ENCODE results near the gene TRABD2B.

TRABD2B gene

GRCh38 chr1:47885062-47885830 is 111.9 kb downstream of the TRABD2B start:
- in situ Hi-C loops (cut with MboI; ENCODE audit: low sequenced_read_pairs) = no loop called here
- Histone ChIP-seq H3K4me1 (no peaks in the 10 kb centered on the region), H3K36me3 (replicated peaks) (no peaks in the 10 kb centered on the region), H3K27me3 (ENCODE audit: low read depth) (no peaks in the 10 kb centered on the region), H3K9me3 (no peaks in the 10 kb centered on the region), H3K4me3 (no peak overlapping the region)
- DNase-seq (ENCODE audit: low spot score in 2 of 2) = no peak

GRCh38 chr1:47883963-47884362 is 113.2 kb downstream of the TRABD2B start:
- Histone ChIP-seq H3K36me3 (replicated peaks) (no peaks in the 10 kb centered on the region), H3K9me3 (no peaks in the 10 kb centered on the region), H3K4me1 (no peaks in the 10 kb centered on the region), H3K27me3 (ENCODE audit: low read depth) (no peaks in the 10 kb centered on the region), H3K4me3 (no peak overlapping the region)
- no peak for DNase-seq (ENCODE audit: low spot score in 2 of 2)
- in situ Hi-C loops (cut with MboI; ENCODE audit: low sequenced_read_pairs) = no loop called here

- Histone ChIP-seq H3K36me3 (replicated peaks) (no peaks in the 10 kb centered on the region), H3K4me1 (no peaks in the 10 kb centered on the region), H3K27me3 (ENCODE audit: low read depth) (no peaks in the 10 kb centered on the region), H3K9me3 (no peaks in the 10 kb centered on the region), H3K4me3 (no peak overlapping the region)
- DNase-seq (ENCODE audit: low spot score in 2 of 2) = no peak
- in situ Hi-C loops (cut with MboI; ENCODE audit: low sequenced_read_pairs) = no loop called here
Observed at GRCh38 chr1:47881505-47882442, 115.4 kb downstream of the TRABD2B start.

GRCh38 chr1:47876587-47876963 is 120.6 kb downstream of the TRABD2B start:
- H3K27me3 ChIP-seq (ENCODE audit: low read depth) = no peaks in the 10 kb centered on the region
- H3K36me3 ChIP-seq (replicated peaks) = no peaks in the 10 kb centered on the region
- in situ Hi-C loops (cut with MboI; ENCODE audit: low sequenced_read_pairs) = no loop called here
- no peaks in the 10 kb centered on the region for H3K9me3 ChIP-seq
- no peak overlapping the region for H3K4me3 ChIP-seq
- H3K4me1 ChIP-seq = no peaks in the 10 kb centered on the region
- DNase-seq (ENCODE audit: low spot score in 2 of 2) = no peak

GRCh38 chr1:47875831-47876586 is 121.2 kb downstream of the TRABD2B start:
- H3K4me3 ChIP-seq = no peak overlapping the region
- H3K36me3 ChIP-seq (replicated peaks) = no peaks in the 10 kb centered on the region
- no peaks in the 10 kb centered on the region for H3K27me3 ChIP-seq (ENCODE audit: low read depth)
- H3K9me3 ChIP-seq = no peaks in the 10 kb centered on the region
- no peak for DNase-seq (ENCODE audit: low spot score in 2 of 2)
- in situ Hi-C loops (cut with MboI; ENCODE audit: low sequenced_read_pairs) = no loop called here
- no peaks in the 10 kb centered on the region for H3K4me1 ChIP-seq

- Histone ChIP-seq H3K4me1 (no peaks in the 10 kb centered on the region), H3K9me3 (no peaks in the 10 kb centered on the region), H3K36me3 (replicated peaks) (no peaks in the 10 kb centered on the region), H3K27me3 (ENCODE audit: low read depth) (no peaks in the 10 kb centered on the region), H3K4me3 (no peak overlapping the region)
- DNase-seq (ENCODE audit: low spot score in 2 of 2) = no peak
- in situ Hi-C loops (cut with MboI; ENCODE audit: low sequenced_read_pairs) = no loop called here
Observed at GRCh38 chr1:47875036-47875435, 122.1 kb downstream of the TRABD2B start.

GRCh38 chr1:47873337-47873736 is 123.8 kb downstream of the TRABD2B start:
- Histone ChIP-seq H3K9me3 (no peaks in the 10 kb centered on the region), H3K27me3 (ENCODE audit: low read depth) (no peaks in the 10 kb centered on the region), H3K4me1 (no peaks in the 10 kb centered on the region), H3K4me3 (no peak overlapping the region), H3K36me3 (replicated peaks) (no peaks in the 10 kb centered on the region)
- in situ Hi-C loops (cut with MboI; ENCODE audit: low sequenced_read_pairs) = no loop called here
- no peak for DNase-seq (ENCODE audit: low spot score in 2 of 2)

GRCh38 chr1:47872886-47873285 is 124.3 kb downstream of the TRABD2B start:
- H3K9me3 ChIP-seq = no peaks in the 10 kb centered on the region
- H3K4me3 ChIP-seq = no peak overlapping the region
- no peaks in the 10 kb centered on the region for H3K27me3 ChIP-seq (ENCODE audit: low read depth)
- H3K36me3 ChIP-seq (replicated peaks) = no peaks in the 10 kb centered on the region
- in situ Hi-C loops (cut with MboI; ENCODE audit: low sequenced_read_pairs) = no loop called here
- DNase-seq (ENCODE audit: low spot score in 2 of 2) = no peak
- no peaks in the 10 kb centered on the region for H3K4me1 ChIP-seq

- no peaks in the 10 kb centered on the region for H3K27me3 ChIP-seq (ENCODE audit: low read depth)
- H3K4me3 ChIP-seq = no peak overlapping the region
- no peaks in the 10 kb centered on the region for H3K36me3 ChIP-seq (replicated peaks)
- in situ Hi-C loops (cut with MboI; ENCODE audit: low sequenced_read_pairs) = no loop called here
- H3K9me3 ChIP-seq = no peaks in the 10 kb centered on the region
- no peak for DNase-seq (ENCODE audit: low spot score in 2 of 2)
- H3K4me1 ChIP-seq = no peaks in the 10 kb centered on the region
Observed at GRCh38 chr1:47871799-47872353, 125.3 kb downstream of the TRABD2B start.

- no peak for DNase-seq (ENCODE audit: low spot score in 2 of 2)
- Histone ChIP-seq H3K36me3 (replicated peaks) (no peaks in the 10 kb centered on the region), H3K27me3 (ENCODE audit: low read depth) (no peaks in the 10 kb centered on the region), H3K4me1 (no peaks in the 10 kb centered on the region), H3K4me3 (no peak overlapping the region), H3K9me3 (no peaks in the 10 kb centered on the region)
- in situ Hi-C loops (cut with MboI; ENCODE audit: low sequenced_read_pairs) = no loop called here
Observed at GRCh38 chr1:47870946-47871676, 126.1 kb downstream of the TRABD2B start.

- H3K4me1 ChIP-seq = no peaks in the 10 kb centered on the region
- no peaks in the 10 kb centered on the region for H3K36me3 ChIP-seq (replicated peaks)
- in situ Hi-C loops (cut with MboI; ENCODE audit: low sequenced_read_pairs) = no loop called here
- no peaks in the 10 kb centered on the region for H3K9me3 ChIP-seq
- DNase-seq (ENCODE audit: low spot score in 2 of 2) = no peak
- H3K4me3 ChIP-seq = no peak overlapping the region
- no peaks in the 10 kb centered on the region for H3K27me3 ChIP-seq (ENCODE audit: low read depth)
Observed at GRCh38 chr1:47870480-47870879, 126.7 kb downstream of the TRABD2B start.

- Histone ChIP-seq H3K9me3 (no peaks in the 10 kb centered on the region), H3K36me3 (replicated peaks) (no peaks in the 10 kb centered on the region), H3K4me3 (no peak overlapping the region), H3K27me3 (ENCODE audit: low read depth) (no peaks in the 10 kb centered on the region), H3K4me1 (no peaks in the 10 kb centered on the region)
- in situ Hi-C loops (cut with MboI; ENCODE audit: low sequenced_read_pairs) = no loop called here
- DNase-seq (ENCODE audit: low spot score in 2 of 2) = no peak
Observed at GRCh38 chr1:47868348-47868676, 128.9 kb downstream of the TRABD2B start.

Data from HAP-1 (cell line).